Endothelial cell of umbilical vein (primary cell): ENCODE results near the gene SOCS7.

Experiments
- CTCF ChIP-seq, 2 donors: IDR thresholded peaks; 1 replicate in 1 of 2; 2 replicates in 1 of 2; pipeline ENCODE4 v1.5.1; 2011; ENCODE audit warnings: low read length in 2 of 2, mild to moderate bottlenecking in 2 of 2, moderate library complexity in 2 of 2, control low read depth in 1 of 2, inconsistent platforms in 1 of 2, low read depth in 1 of 2; ENCODE audit not compliant: insufficient read depth in 1 of 2; ENCODE audit errors: extremely low read depth in 1 of 2
- EZH2 ChIP-seq: IDR thresholded peaks from 2 replicates; pipeline ENCODE4 v1.6.1; 2012; ENCODE audit warnings: borderline replicate concordance, low read depth, mild to moderate bottlenecking, moderate library complexity, low read length, inconsistent platforms; ENCODE audit not compliant: severe bottlenecking
- POLR2AphosphoS5 ChIP-seq: IDR thresholded peaks from 2 replicates; pipeline ENCODE4 v1.6.1; 2012; ENCODE audit warnings: low read depth, mild to moderate bottlenecking, control low read depth, low read length, moderate library complexity; ENCODE audit not compliant: insufficient read depth

DNA sequence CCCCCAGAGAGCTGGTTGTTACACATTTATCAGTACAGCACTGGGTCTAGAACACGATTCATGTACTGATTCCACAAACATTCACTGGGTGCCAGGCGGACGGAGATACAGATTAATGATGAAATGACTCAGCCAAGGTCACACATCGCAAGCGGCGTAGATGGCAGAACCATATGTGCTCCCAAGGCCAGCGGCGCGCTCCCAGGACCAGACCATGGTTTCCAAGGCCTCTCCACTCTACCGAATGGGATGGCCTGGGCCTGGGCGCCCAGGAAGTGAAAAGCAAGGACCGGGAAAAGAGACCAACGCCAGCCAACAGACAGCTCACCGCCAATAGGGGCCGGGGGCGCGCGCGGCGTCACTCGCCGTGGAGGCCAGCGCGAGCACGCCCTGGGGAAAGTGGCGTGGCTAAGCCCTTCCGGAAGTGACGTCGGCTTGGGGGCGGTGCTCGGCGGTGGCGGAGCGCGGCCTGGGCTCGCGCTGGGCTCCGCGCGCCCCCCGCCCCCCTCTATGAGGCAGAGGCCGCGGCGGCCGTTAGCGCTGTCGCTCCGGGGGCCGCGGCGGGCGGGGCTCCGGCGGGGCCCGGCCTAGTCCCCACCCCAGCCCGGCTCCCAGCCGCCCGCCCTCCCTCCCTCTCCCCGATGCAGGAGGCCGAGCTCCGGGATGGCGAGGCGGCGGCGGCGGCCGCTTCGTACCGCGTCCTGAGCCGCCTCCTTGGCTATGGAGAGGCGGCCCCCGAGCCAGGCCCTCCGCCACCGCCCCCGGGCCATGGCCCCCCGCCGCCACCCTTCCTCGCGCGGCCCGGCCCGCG lies at the start of gene SOCS7:
- TF ChIP-seq POLR2AphosphoS5 = peak; percentile 89
- TF ChIP-seq CTCF (IDR thresholded peaks at IDR 0.05; ENCODE audit: extremely low read depth in 1 of 2, insufficient read depth in 1 of 2, low read depth in 1 of 2, low read length in 2 of 2) = no peak
- no peak for TF ChIP-seq EZH2
